ENCODE measurements around the gene LRP4.

- TF ChIP-seq HDAC2 (IDR thresholded peaks at IDR 0.05; ENCODE audit: borderline replicate concordance in 1 of 2, low read depth in 2 of 2, low read length in 2 of 2) (no peak), POLR2A (IDR thresholded peaks at IDR 0.05; ENCODE audit: control extremely low read depth in 1 of 2, low read depth in 2 of 2, low read length in 2 of 2) (no peak), CHD2 (IDR thresholded peaks at IDR 0.05; ENCODE audit: low read length) (no peak), CTCF (IDR thresholded peaks at IDR 0.05; ENCODE audit: control extremely low read depth in 1 of 3, insufficient read depth in 1 of 3, low read depth in 1 of 3, low read length in 3 of 3) (no peak), MAX (IDR thresholded peaks at IDR 0.05) (no peak), ASH2L (IDR thresholded peaks at IDR 0.05; ENCODE audit: low read length) (no peak)
Observed at GRCh38 chr11:46961041-46961440, 42.7 kb upstream of the LRP4 start.
